GM19043 (cell line): ENCODE results near the gene HARBI1.
A peak's percentile ranks its signal among the peaks of the same experiment; 100 is the strongest.

Experiments
- ATAC-seq: cut with Tn5 transposase; IDR thresholded peaks from one replicate; pipeline ENCODE4 v1.9.1; 2021; ENCODE audit warnings: low read depth; ENCODE audit not compliant: unreplicated experiment

HARBI1 gene

GRCh38 chr11:46617134-46617971, at the start of gene HARBI1, which contains the start of gene ATG13:
Gene HARBI1, minus strand, starts transcription at chr11:46617227. Its CDS starts 990 bp downstream, at chr11:46616237.
Gene ATG13, plus strand, starts transcription at chr11:46617553. Its CDS starts 26,739 bp downstream, at chr11:46644292.
- ATAC-seq: peak; percentile 93

DNA sequence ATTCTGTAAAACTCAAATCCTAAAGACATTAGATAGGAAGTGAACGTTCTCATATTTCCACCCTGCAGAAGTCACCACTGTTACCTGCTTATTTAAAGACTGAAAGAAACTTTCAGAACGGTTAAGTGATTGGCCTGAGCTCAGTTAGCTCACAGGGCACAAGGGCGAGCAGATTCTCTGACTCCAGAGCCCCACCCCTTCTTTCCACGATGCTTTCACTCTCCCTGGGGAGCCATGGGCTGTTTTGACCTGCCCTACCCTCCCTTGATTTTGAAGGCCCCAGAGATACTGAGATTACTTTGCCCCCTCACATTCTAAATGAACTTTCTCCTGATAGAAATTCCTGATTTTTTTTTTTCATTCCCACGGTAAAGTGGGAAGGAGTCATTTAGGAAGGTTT, 49.5 kb upstream of the HARBI1 start:
- ATAC-seq: no peak

DNA sequence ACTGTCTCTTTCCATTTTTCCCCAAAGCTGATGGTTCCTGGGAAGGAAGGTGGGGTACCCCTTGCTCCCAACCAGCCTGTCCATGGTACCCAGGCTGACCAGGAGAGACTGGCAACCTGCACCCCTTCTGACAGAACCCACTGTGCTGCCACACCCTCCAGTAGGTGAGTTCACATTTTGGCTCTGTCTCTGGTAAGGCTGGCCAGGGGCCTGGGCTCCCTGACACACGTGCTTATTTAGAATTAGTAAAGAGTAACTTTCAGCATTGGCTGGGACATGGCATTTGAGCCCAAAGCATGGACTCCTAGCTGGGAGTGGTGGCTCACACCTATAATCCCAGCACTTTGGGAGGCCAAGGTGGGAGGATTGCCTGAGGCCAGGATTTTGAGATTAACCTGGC, 48.3 kb upstream of the HARBI1 start:
- no peak for ATAC-seq

GRCh38 chr11:46664612-46665011, 47.6 kb upstream of the HARBI1 start:
- ATAC-seq: no peak

GRCh38 chr11:46663277-46663940, 46.4 kb upstream of the HARBI1 start:
- no peak for ATAC-seq

DNA sequence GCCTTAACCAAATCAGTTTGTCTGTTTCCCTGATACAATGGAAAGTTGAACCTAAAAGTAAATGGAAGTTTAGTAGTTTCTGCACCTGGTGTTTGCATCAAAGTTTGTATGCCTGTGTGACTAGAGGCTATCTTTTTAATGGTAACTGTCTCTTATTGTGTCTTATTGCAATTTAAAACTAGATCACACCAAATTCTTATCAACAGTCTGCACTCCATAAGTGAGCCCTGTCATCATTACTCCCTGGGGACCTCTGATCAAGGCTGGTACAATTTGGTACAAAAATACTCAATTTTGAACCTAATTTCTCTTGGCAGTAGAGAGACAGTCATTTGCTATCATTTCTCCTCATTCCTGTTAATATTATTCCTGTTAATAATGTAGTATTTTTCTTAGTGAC, 45.3 kb upstream of the HARBI1 start:
- ATAC-seq: no peak

GRCh38 chr11:46661836-46662235, 44.8 kb upstream of the HARBI1 start:
- no peak for ATAC-seq

DNA sequence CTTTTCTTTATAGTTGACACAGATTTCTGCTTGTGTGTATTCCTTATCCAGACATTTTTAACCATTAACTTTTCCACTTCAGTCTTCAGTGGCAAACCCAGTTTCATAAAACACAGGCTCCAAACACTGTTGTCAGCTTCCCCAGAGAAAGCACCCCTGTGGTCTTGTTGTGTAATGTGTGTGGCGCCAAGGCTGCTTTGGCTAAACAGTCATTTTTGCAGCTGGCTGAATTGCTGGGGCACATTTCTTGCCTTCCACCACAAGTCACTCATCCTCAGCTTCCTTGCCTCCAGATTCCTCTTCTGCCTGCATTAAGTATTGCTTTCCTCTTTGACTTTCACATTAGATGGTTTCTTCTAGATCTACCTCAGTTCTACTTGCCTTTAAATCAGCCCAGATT, 42.9 kb upstream of the HARBI1 start:
- no peak for ATAC-seq

GRCh38 chr11:46658259-46658658, 41.2 kb upstream of the HARBI1 start:
- no peak for ATAC-seq

GRCh38 chr11:46657186-46657585, 40.2 kb upstream of the HARBI1 start:
- ATAC-seq: no peak

DNA sequence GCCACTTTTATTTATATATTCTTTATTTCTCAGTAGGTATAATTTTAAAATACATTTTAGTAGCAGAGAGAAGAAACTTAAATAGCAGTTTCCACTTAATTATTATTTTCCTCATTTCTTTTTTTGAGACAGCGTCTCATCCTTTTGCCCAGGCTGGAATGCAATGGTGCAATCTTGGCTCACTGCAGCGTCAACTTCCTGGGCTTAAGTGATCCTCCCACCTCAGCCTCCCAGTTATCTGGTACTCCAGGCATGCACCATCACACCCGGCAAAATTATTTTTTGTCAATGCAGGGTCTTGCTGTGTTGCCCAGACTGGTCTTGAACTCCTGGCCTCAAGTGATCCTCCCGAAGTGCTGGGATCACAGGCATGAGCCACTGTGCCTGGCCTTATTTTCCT, 38.6 kb upstream of the HARBI1 start:
- ATAC-seq: no peak

DNA sequence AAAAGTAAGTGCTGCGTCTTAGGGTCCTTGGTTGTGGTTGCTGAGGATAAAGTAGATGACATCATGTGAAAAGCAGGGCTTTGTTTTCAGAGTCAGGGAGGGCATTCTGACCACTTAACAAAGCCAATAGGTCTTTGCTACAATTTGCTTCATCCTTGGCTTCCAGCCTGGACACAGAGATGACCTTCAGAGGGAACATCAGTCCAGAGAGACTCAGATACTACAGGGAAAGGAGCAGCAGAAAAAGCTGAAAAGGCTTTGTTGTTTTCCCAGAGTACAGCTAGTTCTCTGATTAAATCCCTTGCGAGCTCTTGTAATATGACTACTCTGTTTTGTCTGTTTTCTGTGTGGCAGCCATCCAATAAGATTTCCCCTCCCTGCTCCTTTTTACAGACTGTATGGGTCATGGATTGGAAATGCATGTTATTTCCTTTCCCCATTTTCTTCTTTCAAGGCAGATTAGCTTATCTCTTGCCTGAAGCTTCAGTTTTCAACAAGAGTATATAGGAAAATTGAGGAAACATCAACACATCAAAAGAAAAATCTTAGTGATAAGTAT, 32.2 kb upstream of the HARBI1 start:
- ATAC-seq: no peak

DNA sequence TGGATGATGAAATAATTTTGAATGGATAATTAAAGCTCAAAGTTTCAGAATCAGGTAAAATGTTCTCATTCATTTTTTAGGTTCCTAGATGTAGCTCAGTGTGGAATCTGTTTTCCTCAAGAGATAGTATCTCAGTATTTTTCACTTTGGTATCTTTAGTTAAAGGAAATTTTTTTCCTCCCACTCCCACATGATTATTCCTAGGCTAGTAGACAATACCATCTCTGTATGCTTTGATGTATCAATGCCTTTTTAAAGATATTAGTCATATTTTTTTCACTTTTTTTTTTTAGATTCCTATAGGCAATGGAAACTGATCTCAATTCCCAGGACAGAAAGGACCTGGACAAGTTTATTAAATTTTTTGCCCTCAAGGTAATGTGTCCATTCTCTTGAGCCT, 27.0 kb upstream of the HARBI1 start:
- ATAC-seq: no peak

- ATAC-seq: no peak
Observed at GRCh38 chr11:46643531-46643930, 26.5 kb upstream of the HARBI1 start.

DNA sequence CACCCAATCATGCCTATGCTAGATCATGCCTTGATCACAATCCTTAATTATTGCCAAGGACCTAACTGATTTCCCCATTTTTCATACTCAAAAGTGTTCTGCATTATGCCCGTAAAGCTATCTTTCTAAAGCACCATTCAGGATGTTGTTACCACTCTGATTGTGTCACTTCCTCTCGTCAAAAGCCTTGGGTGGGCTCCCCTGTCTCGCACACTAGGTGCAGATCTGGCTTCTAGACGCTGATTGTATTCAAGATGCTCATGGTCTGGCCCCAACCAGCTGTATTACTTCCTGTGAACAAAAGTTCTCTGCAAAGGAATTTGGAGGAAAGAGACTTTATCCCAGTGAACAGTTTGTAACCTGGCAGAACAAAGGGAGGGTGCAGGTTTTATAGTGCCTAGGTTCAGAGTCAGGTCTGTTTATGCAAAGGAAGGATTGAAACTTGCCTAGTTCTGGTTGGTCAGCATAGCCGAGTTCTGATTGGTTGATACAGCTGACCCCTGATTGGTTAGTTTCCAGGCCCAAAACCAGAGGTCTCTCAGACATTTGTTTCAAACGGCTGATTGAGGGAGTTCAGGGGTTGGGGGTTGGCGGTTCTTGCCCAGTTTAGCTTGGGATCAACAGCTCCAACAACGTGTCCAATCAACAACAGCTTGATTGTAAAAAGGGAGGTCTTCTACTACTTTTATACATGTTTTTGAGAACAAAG, 25.8 kb upstream of the HARBI1 start:
- no peak for ATAC-seq

GRCh38 chr11:46641639-46642038, 24.6 kb upstream of the HARBI1 start:
- ATAC-seq: no peak

GRCh38 chr11:46640036-46640788, 23.2 kb upstream of the HARBI1 start:
- ATAC-seq: no peak

DNA sequence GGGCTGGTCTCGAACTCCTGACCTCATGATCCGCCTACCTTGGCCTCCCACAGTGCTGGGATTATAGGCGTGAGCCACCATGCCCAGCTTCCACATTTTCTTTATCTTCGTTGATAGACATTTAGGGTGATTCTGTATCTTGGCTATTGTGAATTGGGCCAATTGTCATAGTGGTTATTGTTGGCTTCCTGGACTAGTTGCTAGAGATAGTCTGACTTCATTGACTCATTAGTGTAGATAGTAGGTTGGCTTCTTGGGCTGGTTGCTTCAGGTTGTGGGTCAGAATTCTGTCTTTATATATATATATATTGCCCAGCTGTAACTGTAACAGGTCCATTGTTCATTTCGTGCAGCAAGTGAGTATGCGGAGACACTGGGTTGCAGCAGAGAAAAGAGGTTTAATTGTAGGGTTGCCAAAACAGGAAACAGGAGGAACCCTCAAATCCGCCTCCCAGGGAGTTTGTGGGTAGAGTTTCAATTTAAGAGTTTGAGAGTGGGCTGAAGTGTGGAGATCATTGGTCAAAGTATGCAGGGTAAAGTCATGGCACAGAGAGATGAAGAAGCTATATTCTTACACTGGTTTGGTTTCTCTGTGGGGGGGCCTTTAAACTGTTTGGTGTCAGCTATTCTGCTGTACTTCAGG, 22.3 kb upstream of the HARBI1 start:
- no peak for ATAC-seq

GRCh38 chr11:46637546-46637945, 20.5 kb upstream of the HARBI1 start:
- ATAC-seq: no peak
